Activated effector memory CD4-positive, alpha-beta T cell treated with anti-CD3 and anti-CD28 coated beads, Interleukin-2, amount 50 U/mL, for 16 hours (primary cell): ENCODE measurements around the gene PTPN14.
"Not testable (repeated sequence)": the region's sequence is repeated elsewhere in the genome, so short reads cannot be mapped to it uniquely, and the experiment has no call there.

Experiments used
- DNase-seq: peaks from one replicate; pipeline ENCODE4 v3.0.0-alpha.2; 2020

The PTPN14 gene

GRCh38 chr1:214422137-214422671 lies 129.2 kb downstream of the PTPN14 start:
- DNase-seq: no peak

GRCh38 chr1:214420833-214421232 lies 130.6 kb downstream of the PTPN14 start:
- DNase-seq: no peak

GRCh38 chr1:214420341-214420740 lies 131.1 kb downstream of the PTPN14 start:
- DNase-seq: no peak

GRCh38 chr1:214419650-214420049 lies 131.8 kb downstream of the PTPN14 start:
- no peak for DNase-seq

GRCh38 chr1:214418391-214418790 lies 133.0 kb downstream of the PTPN14 start:
- no peak for DNase-seq

GRCh38 chr1:214417545-214418210 lies 133.7 kb downstream of the PTPN14 start:
- DNase-seq: no peak

- no peak for DNase-seq
Observed at GRCh38 chr1:214416858-214417257, 134.5 kb downstream of the PTPN14 start.

- DNase-seq: no peak
Observed at GRCh38 chr1:214416417-214416816, 135.0 kb downstream of the PTPN14 start.

- no peak for DNase-seq
Observed at GRCh38 chr1:214415131-214415530, 136.3 kb downstream of the PTPN14 start.

GRCh38 chr1:214414691-214415090 lies 136.7 kb downstream of the PTPN14 start:
- DNase-seq: no peak

- DNase-seq: no peak
Observed at GRCh38 chr1:214413315-214413714, 138.1 kb downstream of the PTPN14 start.

- no peak for DNase-seq
Observed at GRCh38 chr1:214404571-214405213, 146.7 kb downstream of the PTPN14 start.

- DNase-seq: no peak
Observed at GRCh38 chr1:214404154-214404553, 147.2 kb downstream of the PTPN14 start.

GRCh38 chr1:214403431-214403830 lies 148.0 kb downstream of the PTPN14 start:
- no peak for DNase-seq

GRCh38 chr1:214402613-214403083 lies 148.8 kb downstream of the PTPN14 start:
- DNase-seq: no peak

- DNase-seq: no peak
Observed at GRCh38 chr1:214401666-214402065, 149.7 kb downstream of the PTPN14 start.

- no peak for DNase-seq
Observed at GRCh38 chr1:214400131-214400530, 151.3 kb downstream of the PTPN14 start.

GRCh38 chr1:214398490-214398889 lies 152.9 kb downstream of the PTPN14 start:
- DNase-seq: no peak

GRCh38 chr1:214397497-214397896 lies 153.9 kb downstream of the PTPN14 start:
- no peak for DNase-seq

- DNase-seq: no peak
Observed at GRCh38 chr1:214396330-214396729, 155.1 kb downstream of the PTPN14 start.

- not testable (repeated sequence) for DNase-seq
Observed at GRCh38 chr1:214394569-214394968, 156.8 kb downstream of the PTPN14 start.

- DNase-seq: no peak
Observed at GRCh38 chr1:214393086-214393485, 158.3 kb downstream of the PTPN14 start.

- DNase-seq: no peak
Observed at GRCh38 chr1:214391873-214392645, 159.3 kb downstream of the PTPN14 start.

- no peak for DNase-seq
Observed at GRCh38 chr1:214389734-214390133, 161.7 kb downstream of the PTPN14 start.
